Measurements from ENCODE around the gene TEX22. TPM values are rescaled to one million over a fixed set of nuclear protein-coding genes. Genes with fewer than 3 reads are reported as not detected.

Gene TEX22
- total RNA-seq, 1 experiment from 2014 or later, result 0.67 TPM

GRCh38 chr14:105363847-105364708 lies 34.3 kb upstream of the TEX22 start:
- peak; percentile 59 for DNase-seq
- no peak overlapping the region for H3K9ac ChIP-seq (ENCODE audit: low read length)
- H3K79me2 ChIP-seq (ENCODE audit: low read length), result no peaks in the 10 kb centered on the region
- no peak overlapping the region for H3K4me3 ChIP-seq (ENCODE audit: low read length)
- H2AFZ ChIP-seq (ENCODE audit: low read length), result no peak overlapping the region
- H4K20me1 ChIP-seq (ENCODE audit: insufficient read depth, low read depth, low read length), result peaks cover 16% of the 10 kb centered on the region; the same call in 1 of the 2 replicates
- peak overlapping the region; percentile 23 for H3K4me2 ChIP-seq (ENCODE audit: low read depth, low read length, poor library complexity, severe bottlenecking)
- H3K27me3 ChIP-seq (ENCODE audit: low read length), result no peaks in the 10 kb centered on the region
- H3K9me3 ChIP-seq (ENCODE audit: low read length), result no peaks in the 10 kb centered on the region
- H3K36me3 ChIP-seq (ENCODE audit: insufficient read depth, low read length), result no peaks in the 10 kb centered on the region
- H3K27ac ChIP-seq (ENCODE audit: low read length), result no peak overlapping the region
- H3K4me1 ChIP-seq (ENCODE audit: low read length), result peaks cover 4% of the 10 kb centered on the region; the same call in 1 of the 2 replicates
- H3K9me2 ChIP-seq (replicated peaks; ENCODE audit: insufficient read depth, low read length), result no peaks in the 10 kb centered on the region

- H3K79me2 ChIP-seq (ENCODE audit: low read length), result no peaks in the 10 kb centered on the region
- no peaks in the 10 kb centered on the region for H3K36me3 ChIP-seq (ENCODE audit: insufficient read depth, low read length)
- no peaks in the 10 kb centered on the region for H3K9me3 ChIP-seq (ENCODE audit: low read length)
- H3K4me3 ChIP-seq (ENCODE audit: low read length), result no peak overlapping the region
- H3K27ac ChIP-seq (ENCODE audit: low read length), result no peak overlapping the region
- no peaks in the 10 kb centered on the region for H3K9me2 ChIP-seq (replicated peaks; ENCODE audit: insufficient read depth, low read length)
- DNase-seq, result no peak
- H3K27me3 ChIP-seq (ENCODE audit: low read length), result no peaks in the 10 kb centered on the region
- H3K9ac ChIP-seq (ENCODE audit: low read length), result no peak overlapping the region
- peaks cover 16% of the 10 kb centered on the region; the same call in 1 of the 2 replicates for H4K20me1 ChIP-seq (ENCODE audit: insufficient read depth, low read depth, low read length)
- H2AFZ ChIP-seq (ENCODE audit: low read length), result no peak overlapping the region
- H3K4me2 ChIP-seq (ENCODE audit: low read depth, low read length, poor library complexity, severe bottlenecking), result peak overlapping the region; percentile 23
- H3K4me1 ChIP-seq (ENCODE audit: low read length), result peaks cover 4% of the 10 kb centered on the region; the same call in 1 of the 2 replicates
Measured at GRCh38 chr14:105365101-105365500, 33.2 kb upstream of the TEX22 start.

GRCh38 chr14:105365681-105366080 lies 32.7 kb upstream of the TEX22 start:
- DNase-seq, result no peak
- Histone ChIP-seq H4K20me1 (ENCODE audit: insufficient read depth, low read depth, low read length) (peaks cover 16% of the 10 kb centered on the region; the same call in 1 of the 2 replicates), H3K4me2 (ENCODE audit: low read depth, low read length, poor library complexity, severe bottlenecking) (no peak overlapping the region), H3K27me3 (ENCODE audit: low read length) (no peaks in the 10 kb centered on the region), H3K9ac (ENCODE audit: low read length) (no peak overlapping the region), H3K4me3 (ENCODE audit: low read length) (no peak overlapping the region), H3K9me2 (replicated peaks; ENCODE audit: insufficient read depth, low read length) (no peaks in the 10 kb centered on the region), H3K9me3 (ENCODE audit: low read length) (no peaks in the 10 kb centered on the region), H2AFZ (ENCODE audit: low read length) (no peak overlapping the region), H3K36me3 (ENCODE audit: insufficient read depth, low read length) (no peaks in the 10 kb centered on the region), H3K27ac (ENCODE audit: low read length) (no peak overlapping the region), H3K79me2 (ENCODE audit: low read length) (no peaks in the 10 kb centered on the region), H3K4me1 (ENCODE audit: low read length) (peaks cover 4% of the 10 kb centered on the region; the same call in 1 of the 2 replicates)

DNA sequence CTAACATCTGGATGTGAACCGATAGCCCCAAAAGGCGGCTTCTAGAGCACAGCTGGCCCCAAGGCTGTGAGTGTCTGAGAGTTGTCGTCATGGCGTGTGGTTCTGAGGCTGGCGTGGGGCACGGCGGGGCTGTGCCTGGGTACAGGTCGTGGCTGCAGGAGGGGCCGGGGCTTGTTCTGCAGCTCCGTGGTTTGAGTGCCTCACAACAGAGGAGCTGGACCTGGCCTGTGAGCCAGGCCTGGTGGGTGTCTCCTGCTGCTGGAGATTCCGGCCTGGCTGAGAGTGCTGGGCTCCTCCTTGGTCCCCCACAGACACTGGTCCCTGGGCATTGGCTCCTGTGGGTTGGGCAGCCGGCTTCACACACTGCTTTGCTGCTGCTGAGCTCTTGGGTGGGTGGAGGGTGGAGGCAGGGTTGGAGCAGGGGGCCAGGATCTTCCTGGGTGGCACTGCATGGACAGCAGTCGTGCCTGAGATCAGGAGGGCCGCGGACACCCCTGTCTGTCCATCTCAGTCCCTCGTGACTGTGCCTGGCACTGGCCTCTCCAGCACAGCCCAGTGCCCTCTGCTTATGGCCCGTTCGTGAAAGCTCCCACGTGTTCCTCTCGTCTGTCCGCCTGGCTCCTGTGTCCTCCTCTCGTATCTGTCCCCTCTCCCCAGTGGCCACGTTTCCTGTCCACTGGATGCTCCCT lies 31.8 kb upstream of the TEX22 start:
- Histone ChIP-seq H3K4me3 (ENCODE audit: low read length) (no peak overlapping the region), H3K9me2 (replicated peaks; ENCODE audit: insufficient read depth, low read length) (no peaks in the 10 kb centered on the region), H3K9ac (ENCODE audit: low read length) (no peak overlapping the region), H3K36me3 (ENCODE audit: insufficient read depth, low read length) (no peaks in the 10 kb centered on the region), H2AFZ (ENCODE audit: low read length) (no peak overlapping the region), H3K27me3 (ENCODE audit: low read length) (no peaks in the 10 kb centered on the region), H3K9me3 (ENCODE audit: low read length) (no peaks in the 10 kb centered on the region), H3K79me2 (ENCODE audit: low read length) (no peaks in the 10 kb centered on the region), H4K20me1 (ENCODE audit: insufficient read depth, low read depth, low read length) (peaks cover 12% of the 10 kb centered on the region; the same call in 1 of the 2 replicates), H3K4me2 (ENCODE audit: low read depth, low read length, poor library complexity, severe bottlenecking) (no peak overlapping the region), H3K27ac (ENCODE audit: low read length) (no peak overlapping the region), H3K4me1 (ENCODE audit: low read length) (peaks cover 4% of the 10 kb centered on the region; the same call in 1 of the 2 replicates)
- no peak for DNase-seq

- Histone ChIP-seq H3K4me3 (ENCODE audit: low read length) (no peak overlapping the region), H3K9ac (ENCODE audit: low read length) (no peak overlapping the region), H3K27ac (ENCODE audit: low read length) (no peak overlapping the region), H3K36me3 (ENCODE audit: insufficient read depth, low read length) (no peaks in the 10 kb centered on the region), H2AFZ (ENCODE audit: low read length) (no peak overlapping the region), H3K4me2 (ENCODE audit: low read depth, low read length, poor library complexity, severe bottlenecking) (no peak overlapping the region), H3K9me3 (ENCODE audit: low read length) (no peaks in the 10 kb centered on the region), H4K20me1 (ENCODE audit: insufficient read depth, low read depth, low read length) (peaks cover 16% of the 10 kb centered on the region), H3K79me2 (ENCODE audit: low read length) (no peaks in the 10 kb centered on the region), H3K27me3 (ENCODE audit: low read length) (no peaks in the 10 kb centered on the region), H3K9me2 (replicated peaks; ENCODE audit: insufficient read depth, low read length) (no peaks in the 10 kb centered on the region), H3K4me1 (ENCODE audit: low read length) (peaks cover 4% of the 10 kb centered on the region; the same call in 1 of the 2 replicates)
- DNase-seq, result no peak
Measured at GRCh38 chr14:105367116-105368031, 31.0 kb upstream of the TEX22 start.

DNA sequence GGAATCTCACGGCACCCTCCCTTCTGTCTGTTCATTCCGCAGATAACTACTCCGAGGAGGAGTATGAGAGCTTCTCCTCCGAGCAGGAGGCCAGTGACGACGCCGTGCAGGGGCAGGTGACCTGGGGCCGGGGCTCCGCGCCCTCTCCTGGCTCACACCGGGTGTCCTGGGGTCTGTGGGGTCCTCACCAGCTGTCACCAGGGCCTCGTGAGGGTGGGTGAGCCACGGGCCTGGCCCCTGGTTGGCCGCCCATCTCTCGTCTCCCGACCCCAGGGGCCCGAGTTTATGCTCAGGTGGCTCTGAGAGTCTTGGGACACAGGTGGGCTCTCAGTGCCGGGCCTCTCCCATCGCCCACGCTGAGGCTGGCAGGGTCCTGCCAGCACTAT lies 30.3 kb upstream of the TEX22 start:
- no peaks in the 10 kb centered on the region for H3K36me3 ChIP-seq (ENCODE audit: insufficient read depth, low read length)
- no peaks in the 10 kb centered on the region for H3K9me3 ChIP-seq (ENCODE audit: low read length)
- H3K9ac ChIP-seq (ENCODE audit: low read length), result no peak overlapping the region
- H3K79me2 ChIP-seq (ENCODE audit: low read length), result no peaks in the 10 kb centered on the region
- no peak overlapping the region for H3K4me2 ChIP-seq (ENCODE audit: low read depth, low read length, poor library complexity, severe bottlenecking)
- DNase-seq, result no peak
- no peak overlapping the region for H3K27ac ChIP-seq (ENCODE audit: low read length)
- H3K4me3 ChIP-seq (ENCODE audit: low read length), result no peak overlapping the region
- H3K4me1 ChIP-seq (ENCODE audit: low read length), result peaks cover 4% of the 10 kb centered on the region; the same call in 1 of the 2 replicates
- H4K20me1 ChIP-seq (ENCODE audit: insufficient read depth, low read depth, low read length), result peaks cover 16% of the 10 kb centered on the region
- H3K27me3 ChIP-seq (ENCODE audit: low read length), result no peaks in the 10 kb centered on the region
- no peak overlapping the region for H2AFZ ChIP-seq (ENCODE audit: low read length)
- no peaks in the 10 kb centered on the region for H3K9me2 ChIP-seq (replicated peaks; ENCODE audit: insufficient read depth, low read length)

- no peak overlapping the region for H2AFZ ChIP-seq (ENCODE audit: low read length)
- peaks cover 4% of the 10 kb centered on the region; the same call in 1 of the 2 replicates for H3K4me1 ChIP-seq (ENCODE audit: low read length)
- H3K9ac ChIP-seq (ENCODE audit: low read length), result no peak overlapping the region
- no peaks in the 10 kb centered on the region for H3K36me3 ChIP-seq (ENCODE audit: insufficient read depth, low read length)
- H3K27ac ChIP-seq (ENCODE audit: low read length), result no peak overlapping the region
- no peaks in the 10 kb centered on the region for H3K9me3 ChIP-seq (ENCODE audit: low read length)
- H4K20me1 ChIP-seq (ENCODE audit: insufficient read depth, low read depth, low read length), result peaks cover 13% of the 10 kb centered on the region
- H3K79me2 ChIP-seq (ENCODE audit: low read length), result no peaks in the 10 kb centered on the region
- no peak overlapping the region for H3K4me2 ChIP-seq (ENCODE audit: low read depth, low read length, poor library complexity, severe bottlenecking)
- DNase-seq, result no peak
- H3K4me3 ChIP-seq (ENCODE audit: low read length), result no peak overlapping the region
- no peaks in the 10 kb centered on the region for H3K27me3 ChIP-seq (ENCODE audit: low read length)
- H3K9me2 ChIP-seq (replicated peaks; ENCODE audit: insufficient read depth, low read length), result no peaks in the 10 kb centered on the region
Measured at GRCh38 chr14:105368426-105368825, 29.9 kb upstream of the TEX22 start.
